Neural progenitor cell (in vitro differentiated cells): Measurements from ENCODE around the gene ERC2. TPM values are rescaled to one million over a fixed set of nuclear protein-coding genes. Genes with fewer than 3 reads are reported as not detected.

Experiments used
- DNase-seq: peaks from one replicate; pipeline ENCODE4 v3.0.0-alpha.2; 2016; ENCODE audit warnings: low spot score
- H2AFZ ChIP-seq: fragments of 200-600 bp; sonication (generic); replicated peaks from 2 replicates; pipeline ENCODE4 v1.6.1; 2016; ENCODE audit warnings: antibody characterized with exemption
- H3F3A ChIP-seq: fragments of 200-600 bp; sonication (generic); 2 replicates; pipeline ENCODE4 v1.6.1; 2016; ENCODE audit warnings: antibody characterized with exemption, low read depth
- H3K27ac ChIP-seq: fragments of 200-600 bp; sonication (generic); 2 replicates; pipeline ENCODE4 v1.5.1; 2016; ENCODE audit warnings: mild to moderate bottlenecking
- H3K27me3 ChIP-seq: fragments of 200-600 bp; sonication (generic); 2 replicates; pipeline ENCODE4 v1.6.1; 2016; ENCODE audit warnings: mild to moderate bottlenecking, moderate library complexity
- H3K36me3 ChIP-seq: fragments of 200-600 bp; sonication (generic); 2 replicates; pipeline ENCODE4 v1.5.1; 2016
- H3K4me1 ChIP-seq: fragments of 200-600 bp; sonication (generic); 2 replicates; pipeline ENCODE4 v1.6.1; 2016; ENCODE audit warnings: mixed run types
- H3K4me2 ChIP-seq: fragments of 200-600 bp; sonication (generic); 2 replicates; pipeline ENCODE4 v1.6.1; 2016
- H3K4me3 ChIP-seq: fragments of 200-600 bp; sonication (generic); 2 replicates; pipeline ENCODE4 v1.5.1; 2016
- H3K79me2 ChIP-seq: fragments of 200-600 bp; sonication (generic); 2 replicates; pipeline ENCODE4 v1.6.1; 2016; ENCODE audit warnings: low read depth
- H3K9ac ChIP-seq: fragments of 200-600 bp; sonication (generic); 2 replicates; pipeline ENCODE4 v1.6.1; 2016
- H3K9me3 ChIP-seq: fragments of 200-600 bp; sonication (generic); 2 replicates; pipeline ENCODE4 v1.5.1; 2016; ENCODE audit warnings: low read depth
- H4K20me1 ChIP-seq: fragments of 200-600 bp; sonication (generic); 2 replicates; pipeline ENCODE4 v1.6.1; 2016; ENCODE audit warnings: low read depth
- H3K27ac Mint-ChIP-seq: 3 replicates; pipeline ENCODE4 v1.8.0; 2021; ENCODE audit warnings: mixed read lengths
- H3K27me3 Mint-ChIP-seq: 2 replicates; pipeline ENCODE4 v1.8.0; 2022; ENCODE audit warnings: low read depth, mild to moderate bottlenecking, inconsistent platforms, moderate library complexity, mixed read lengths; ENCODE audit not compliant: insufficient read depth
- H3K36me3 Mint-ChIP-seq: 3 replicates; pipeline ENCODE4 v1.8.0; 2021; ENCODE audit warnings: mixed read lengths
- H3K4me1 Mint-ChIP-seq: 3 replicates; pipeline ENCODE4 v1.8.0; 2021; ENCODE audit warnings: mixed read lengths
- H3K4me3 Mint-ChIP-seq: 3 replicates; pipeline ENCODE4 v1.8.0; 2021; ENCODE audit warnings: mild to moderate bottlenecking, moderate library complexity, mixed read lengths
- H3K9me3 Mint-ChIP-seq: 3 replicates; pipeline ENCODE4 v1.8.0; 2020; ENCODE audit warnings: mixed read lengths
- CTCF ChIP-seq: fragments of 200-600 bp; sonication (generic); IDR thresholded peaks from 2 replicates; pipeline ENCODE4 v1.5.1; 2017; ENCODE audit warnings: antibody characterized with exemption, mild to moderate bottlenecking
- EZH2 ChIP-seq: fragments of 200-600 bp; sonication (generic); IDR thresholded peaks from 2 replicates; pipeline ENCODE4 v1.6.1; 2017; ENCODE audit warnings: antibody characterized with exemption, mild to moderate bottlenecking, moderate library complexity
- EZH2phosphoT487 ChIP-seq: fragments of 200-600 bp; sonication (generic); IDR thresholded peaks from 2 replicates; pipeline ENCODE4 v1.6.1; 2017; ENCODE audit warnings: antibody characterized with exemption
- total RNA-seq: library from RNA; depleted of rRNA; stranded (reverse); fragments of >200 nt; gene quantifications from 2 replicates; pipeline ENCODE4 v1.2.3, GENCODE V29; 2015; ENCODE audit warnings: low replicate concordance

ERC2 gene
- total RNA-seq, 1 donor from 2014 or later, result 24.8 TPM

GRCh38 chr3:55624238-55624637 is 844.0 kb downstream of the ERC2 start:
- Histone ChIP-seq H3K79me2 (no peaks in the 10 kb centered on the region), H3K9me3 (no peaks in the 10 kb centered on the region), H3K9ac (no peak overlapping the region), H3K4me3 (no peak overlapping the region), H3K36me3 (no peaks in the 10 kb centered on the region), H3F3A (no peaks in the 10 kb centered on the region), H3K27ac (no peak overlapping the region), H2AFZ (no peak overlapping the region), H4K20me1 (no peaks in the 10 kb centered on the region), H3K4me1 (no peaks in the 10 kb centered on the region), H3K27me3 (no peaks in the 10 kb centered on the region), H3K4me2 (no peak overlapping the region)
- Mint-ChIP-seq H3K9me3 (no peaks in the 10 kb centered on the region), H3K27ac (no peak overlapping the region), H3K4me3 (no peak overlapping the region), H3K36me3 (no peaks in the 10 kb centered on the region), H3K4me1 (peaks cover 5% of the 10 kb centered on the region), H3K27me3 (peaks cover 4% of the 10 kb centered on the region)
- DNase-seq, result no peak
- TF ChIP-seq EZH2, result no peak
- no peak for TF ChIP-seq EZH2phosphoT487
- TF ChIP-seq CTCF, result no peak

GRCh38 chr3:55623786-55624185 is 844.5 kb downstream of the ERC2 start:
- Mint-ChIP-seq H3K27ac (no peak overlapping the region), H3K27me3 (peaks cover 4% of the 10 kb centered on the region), H3K36me3 (no peaks in the 10 kb centered on the region), H3K9me3 (no peaks in the 10 kb centered on the region), H3K4me3 (no peak overlapping the region), H3K4me1 (peaks cover 5% of the 10 kb centered on the region)
- H3K36me3 ChIP-seq, result no peaks in the 10 kb centered on the region
- no peaks in the 10 kb centered on the region for H3F3A ChIP-seq
- H3K4me1 ChIP-seq, result no peaks in the 10 kb centered on the region
- no peak overlapping the region for H3K9ac ChIP-seq
- no peak for DNase-seq
- H3K4me2 ChIP-seq, result no peak overlapping the region
- H3K9me3 ChIP-seq, result no peaks in the 10 kb centered on the region
- H4K20me1 ChIP-seq, result no peaks in the 10 kb centered on the region
- H3K4me3 ChIP-seq, result no peak overlapping the region
- H2AFZ ChIP-seq, result no peak overlapping the region
- no peak for TF ChIP-seq EZH2
- TF ChIP-seq CTCF, result no peak
- TF ChIP-seq EZH2phosphoT487, result no peak
- H3K79me2 ChIP-seq, result no peaks in the 10 kb centered on the region
- no peak overlapping the region for H3K27ac ChIP-seq
- H3K27me3 ChIP-seq, result no peaks in the 10 kb centered on the region

- no peaks in the 10 kb centered on the region for H3K36me3 ChIP-seq
- Mint-ChIP-seq H3K9me3 (no peaks in the 10 kb centered on the region), H3K4me1 (peaks cover 5% of the 10 kb centered on the region), H3K36me3 (no peaks in the 10 kb centered on the region), H3K4me3 (no peak overlapping the region), H3K27me3 (peaks cover 4% of the 10 kb centered on the region), H3K27ac (no peak overlapping the region)
- peaks cover under 1% of the 10 kb centered on the region for H3K4me1 ChIP-seq
- H3F3A ChIP-seq, result no peaks in the 10 kb centered on the region
- no peak overlapping the region for H3K4me2 ChIP-seq
- H3K9me3 ChIP-seq, result no peaks in the 10 kb centered on the region
- no peak overlapping the region for H2AFZ ChIP-seq
- H3K27ac ChIP-seq, result no peak overlapping the region
- H3K27me3 ChIP-seq, result no peaks in the 10 kb centered on the region
- H3K4me3 ChIP-seq, result no peak overlapping the region
- DNase-seq, result no peak
- H3K79me2 ChIP-seq, result no peaks in the 10 kb centered on the region
- H4K20me1 ChIP-seq, result no peaks in the 10 kb centered on the region
- no peak overlapping the region for H3K9ac ChIP-seq
- TF ChIP-seq EZH2phosphoT487 (no peak), EZH2 (no peak), CTCF (no peak)
These were observed 845.5 kb downstream of the ERC2 start for GRCh38 chr3:55622733-55623132.

GRCh38 chr3:55622116-55622515 is 846.2 kb downstream of the ERC2 start:
- H3K4me3 Mint-ChIP-seq, result no peak overlapping the region
- peaks cover 10% of the 10 kb centered on the region for H3K4me1 Mint-ChIP-seq
- DNase-seq, result no peak

More at GRCh38 chr3:55622116-55622515, 846.2 kb downstream of the ERC2 start:
- H3K36me3 ChIP-seq, result no peaks in the 10 kb centered on the region
- no peak overlapping the region for H3K27ac ChIP-seq
- Mint-ChIP-seq H3K9me3 (no peaks in the 10 kb centered on the region), H3K27ac (no peak overlapping the region), H3K36me3 (no peaks in the 10 kb centered on the region), H3K27me3 (peaks cover 4% of the 10 kb centered on the region)
- peaks cover 7% of the 10 kb centered on the region for H3K4me1 ChIP-seq
- no peak overlapping the region for H3K9ac ChIP-seq
- no peaks in the 10 kb centered on the region for H3F3A ChIP-seq
- H3K27me3 ChIP-seq, result no peaks in the 10 kb centered on the region
- no peaks in the 10 kb centered on the region for H3K79me2 ChIP-seq
- no peaks in the 10 kb centered on the region for H3K9me3 ChIP-seq
- no peak overlapping the region for H3K4me3 ChIP-seq
- TF ChIP-seq CTCF, result no peak
- no peak for TF ChIP-seq EZH2phosphoT487
- no peak for TF ChIP-seq EZH2
- H2AFZ ChIP-seq, result no peak overlapping the region
- no peaks in the 10 kb centered on the region for H4K20me1 ChIP-seq
- no peak overlapping the region for H3K4me2 ChIP-seq
